HG02870 (cell line): ENCODE measurements around the gene MICAL3.
"Not testable (repeated sequence)": the region's sequence is repeated elsewhere in the genome, so short reads cannot be mapped to it uniquely, and the experiment has no call there.

Source experiments
- ATAC-seq: cut with Tn5 transposase; IDR thresholded peaks from one replicate; pipeline ENCODE4 v1.9.1; 2021; ENCODE audit warnings: mild to moderate bottlenecking, moderate library complexity; ENCODE audit not compliant: unreplicated experiment

Gene MICAL3

GRCh38 chr22:17897426-17897825 is 126.9 kb downstream of the MICAL3 start:
- ATAC-seq: no peak

GRCh38 chr22:17896586-17896985 is 127.8 kb downstream of the MICAL3 start:
- no peak for ATAC-seq

- no peak for ATAC-seq
These were observed 130.3 kb downstream of the MICAL3 start for GRCh38 chr22:17893900-17894535.

- no peak for ATAC-seq
These were observed 132.0 kb downstream of the MICAL3 start for GRCh38 chr22:17892376-17892775.

- no peak for ATAC-seq
These were observed 132.7 kb downstream of the MICAL3 start for GRCh38 chr22:17891481-17892167.

GRCh38 chr22:17890892-17891291 is 133.5 kb downstream of the MICAL3 start:
- no peak for ATAC-seq

- ATAC-seq: no peak
These were observed 134.1 kb downstream of the MICAL3 start for GRCh38 chr22:17890245-17890671.

GRCh38 chr22:17888855-17889254 is 135.5 kb downstream of the MICAL3 start:
- no peak for ATAC-seq

GRCh38 chr22:17888439-17888838 is 135.9 kb downstream of the MICAL3 start:
- ATAC-seq: no peak

GRCh38 chr22:17884893-17885292 is 139.5 kb downstream of the MICAL3 start:
- ATAC-seq: no peak

- no peak for ATAC-seq
These were observed 140.3 kb downstream of the MICAL3 start for GRCh38 chr22:17884084-17884483.

GRCh38 chr22:17883356-17883755 is 141.0 kb downstream of the MICAL3 start:
- ATAC-seq: no peak

- ATAC-seq: no peak
These were observed 141.6 kb downstream of the MICAL3 start for GRCh38 chr22:17882727-17883126.

GRCh38 chr22:17882162-17882561 is 142.2 kb downstream of the MICAL3 start:
- no peak for ATAC-seq

- ATAC-seq: no peak
These were observed 143.0 kb downstream of the MICAL3 start for GRCh38 chr22:17881366-17881765.

GRCh38 chr22:17880468-17880867 is 143.9 kb downstream of the MICAL3 start:
- ATAC-seq: no peak

- no peak for ATAC-seq
These were observed 144.3 kb downstream of the MICAL3 start for GRCh38 chr22:17880020-17880419.

- ATAC-seq: no peak
These were observed 145.4 kb downstream of the MICAL3 start for GRCh38 chr22:17878941-17879340.

GRCh38 chr22:17878186-17878694 is 146.1 kb downstream of the MICAL3 start:
- no peak for ATAC-seq

- not testable (repeated sequence) for ATAC-seq
These were observed 147.2 kb downstream of the MICAL3 start for GRCh38 chr22:17876878-17877855.

GRCh38 chr22:17876306-17876831 is 148.0 kb downstream of the MICAL3 start:
- no peak for ATAC-seq
